HepG2 (cell line): Measurements from ENCODE around the gene STOM. TPM values are rescaled to one million over a fixed set of nuclear protein-coding genes. Genes with fewer than 3 reads are reported as not detected.

Source experiments
- CAMTA2 ChIP-seq: sonication (generic); formaldehyde crosslinking; IDR thresholded peaks from 2 replicates; pipeline ENCODE4 v1.4.0; 2020; ENCODE audit warnings: mild to moderate bottlenecking, missing genetic modification reagents, borderline replicate concordance
- CHD2 ChIP-seq: IDR thresholded peaks from 2 replicates; pipeline ENCODE4 v1.6.1; 2011; ENCODE audit warnings: low read depth, low read length, improper control_type of control experiment
- ELK4 ChIP-seq: sonication (generic); formaldehyde crosslinking; IDR thresholded peaks from 2 replicates; pipeline ENCODE4 v1.9.0; 2021; ENCODE audit warnings: missing genetic modification reagents, borderline replicate concordance
- FIP1L1 ChIP-seq: fragments of 200-400 bp; formaldehyde crosslinking; IDR thresholded peaks from 2 replicates; pipeline ENCODE4 v1.6.1; 2018; ENCODE audit warnings: low read depth, mild to moderate bottlenecking, low read length, moderate library complexity, borderline replicate concordance; ENCODE audit not compliant: insufficient read depth
- HINFP ChIP-seq: sonication (generic); formaldehyde crosslinking; IDR thresholded peaks from 2 replicates; pipeline ENCODE4 v1.4.0; 2020; ENCODE audit warnings: low read depth, mild to moderate bottlenecking, missing genetic modification reagents
- HMG20B ChIP-seq: conservative IDR thresholded peaks from 2 replicates; pipeline ENCODE4 v1.6.1; 2016; ENCODE audit warnings: missing genetic modification reagents, missing compliant biosample characterization
- NCOR1 ChIP-seq: fragments of 200-600 bp; sonication (generic); IDR thresholded peaks from 2 replicates; pipeline ENCODE4 v1.7.0; 2017; ENCODE audit warnings: antibody characterized with exemption, low read length, borderline replicate concordance
- NFYC ChIP-seq: IDR thresholded peaks from 2 replicates; pipeline ENCODE4 v1.6.1; 2016; ENCODE audit warnings: missing genetic modification reagents, missing compliant biosample characterization
- SMAD3 ChIP-seq: sonication (generic); formaldehyde crosslinking; IDR thresholded peaks from 2 replicates; pipeline ENCODE4 v1.4.0; 2020; ENCODE audit warnings: missing genetic modification reagents
- THRA ChIP-seq: sonication (generic); formaldehyde crosslinking; IDR thresholded peaks from 2 replicates; pipeline ENCODE4 v1.4.0; 2020; ENCODE audit warnings: missing genetic modification reagents, borderline replicate concordance
- ZNF17 ChIP-seq: sonication (generic); formaldehyde crosslinking; IDR thresholded peaks from 2 replicates; pipeline ENCODE4 v1.5.0; 2020; ENCODE audit warnings: mild to moderate bottlenecking, missing genetic modification reagents
- ZNF232 ChIP-seq: sonication (generic); formaldehyde crosslinking; IDR thresholded peaks from 2 replicates; pipeline ENCODE4 v1.4.0; 2020; ENCODE audit warnings: missing genetic modification reagents, borderline replicate concordance
- ZNF296 ChIP-seq: sonication (generic); formaldehyde crosslinking; conservative IDR thresholded peaks from 2 replicates; pipeline ENCODE4 v1.5.0; 2020; ENCODE audit warnings: mild to moderate bottlenecking, missing genetic modification reagents
- ZNF3 ChIP-seq: IDR thresholded peaks from 2 replicates; pipeline ENCODE4 v1.7.0; 2017; ENCODE audit warnings: inconsistent platforms
- ZNF879 ChIP-seq: sonication (generic); formaldehyde crosslinking; IDR thresholded peaks from 2 replicates; pipeline ENCODE4 v1.8.1; 2023; ENCODE audit warnings: missing genetic modification reagents
- ZSCAN12 ChIP-seq: sonication (generic); formaldehyde crosslinking; IDR thresholded peaks from 2 replicates; pipeline ENCODE4 v1.9.0; 2021; ENCODE audit warnings: mild to moderate bottlenecking, missing genetic modification reagents
- polyA plus RNA-seq, 8 experiments: library from polyadenylated mRNA; depleted of rRNA in 3 of 8; stranded (reverse) in 7 of 8; unstranded in 1 of 8; fragments of >200 nt; fragmentation: Illumina TruSeq in 4 of 8; extraction: Trizol in 4 of 8; gene quantifications; 2 replicates each; pipeline versions ENCODE4 v1.2.1 to v1.2.3, GENCODE V29; 2011 to 2016; ENCODE audit warnings: low read depth in 4 of 8, missing spikeins in 1 of 8, mixed read lengths in 1 of 8; ENCODE audit not compliant: insufficient read depth in 1 of 8
- total RNA-seq, 5 experiments: library from RNA; depleted of rRNA; stranded (reverse); fragments of >200 nt; fragmentation: Illumina TruSeq; extraction: Trizol; gene quantifications; 2 replicates each; pipeline ENCODE4 v1.2.3, GENCODE V29; 2016; ENCODE audit warnings: low read depth in 1 of 5
- TF ChIP-seq, protein P1 (sequence below): IDR thresholded peaks from 2 replicates; pipeline ENCODE4 v1.6.1; 2016; ENCODE audit warnings: low read depth
- TF ChIP-seq, protein P2 (sequence below): sonication (generic); formaldehyde crosslinking; IDR thresholded peaks from 2 replicates; pipeline ENCODE4 v1.4.0; 2020; ENCODE audit warnings: missing genetic modification reagents
- TF ChIP-seq, protein P3 (sequence below): sonication (generic); formaldehyde crosslinking; IDR thresholded peaks from 2 replicates; pipeline ENCODE4 v1.4.0; 2020; ENCODE audit warnings: missing genetic modification reagents

Gene STOM
- total and polyA plus RNA-seq, 2 of the 13 experiments (the other 11 are each of a cell fraction or from before 2014, with no cell fraction given): 43.6 to 165 TPM

- TF ChIP-seq ZNF879: no peak
- TF ChIP-seq, protein P1, sequence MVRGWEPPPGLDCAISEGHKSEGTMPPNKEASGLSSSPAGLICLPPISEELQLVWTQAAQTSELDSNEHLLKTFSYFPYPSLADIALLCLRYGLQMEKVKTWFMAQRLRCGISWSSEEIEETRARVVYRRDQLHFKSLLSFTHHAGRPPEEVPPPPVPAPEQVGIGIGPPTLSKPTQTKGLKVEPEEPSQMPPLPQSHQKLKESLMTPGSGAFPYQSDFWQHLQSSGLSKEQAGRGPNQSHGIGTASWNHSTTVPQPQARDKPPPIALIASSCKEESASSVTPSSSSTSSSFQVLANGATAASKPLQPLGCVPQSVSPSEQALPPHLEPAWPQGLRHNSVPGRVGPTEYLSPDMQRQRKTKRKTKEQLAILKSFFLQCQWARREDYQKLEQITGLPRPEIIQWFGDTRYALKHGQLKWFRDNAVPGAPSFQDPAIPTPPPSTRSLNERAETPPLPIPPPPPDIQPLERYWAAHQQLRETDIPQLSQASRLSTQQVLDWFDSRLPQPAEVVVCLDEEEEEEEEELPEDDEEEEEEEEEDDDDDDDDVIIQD (CRISPR knock-in tag): peak; percentile 67
- TF ChIP-seq ZNF296 (CRISPR knock-in tag): no peak
- no peak for TF ChIP-seq ZNF232 (CRISPR knock-in tag)
- TF ChIP-seq NCOR1: peak; percentile 96
- no peak for TF ChIP-seq ELK4 (CRISPR knock-in tag)
- no peak for TF ChIP-seq CAMTA2 (CRISPR knock-in tag)
- no peak for TF ChIP-seq FIP1L1
- TF ChIP-seq ZNF3 (CRISPR knock-in tag): peak; percentile 90
- peak; percentile 42; the same call in 1 of the 2 replicates for TF ChIP-seq NFYC (CRISPR knock-in tag)
- TF ChIP-seq HINFP (CRISPR knock-in tag): no peak
- peak; percentile 82; the same call in 1 of the 2 replicates for TF ChIP-seq THRA (CRISPR knock-in tag)
- no peak for TF ChIP-seq ZSCAN12 (CRISPR knock-in tag)
- TF ChIP-seq, protein P2, sequence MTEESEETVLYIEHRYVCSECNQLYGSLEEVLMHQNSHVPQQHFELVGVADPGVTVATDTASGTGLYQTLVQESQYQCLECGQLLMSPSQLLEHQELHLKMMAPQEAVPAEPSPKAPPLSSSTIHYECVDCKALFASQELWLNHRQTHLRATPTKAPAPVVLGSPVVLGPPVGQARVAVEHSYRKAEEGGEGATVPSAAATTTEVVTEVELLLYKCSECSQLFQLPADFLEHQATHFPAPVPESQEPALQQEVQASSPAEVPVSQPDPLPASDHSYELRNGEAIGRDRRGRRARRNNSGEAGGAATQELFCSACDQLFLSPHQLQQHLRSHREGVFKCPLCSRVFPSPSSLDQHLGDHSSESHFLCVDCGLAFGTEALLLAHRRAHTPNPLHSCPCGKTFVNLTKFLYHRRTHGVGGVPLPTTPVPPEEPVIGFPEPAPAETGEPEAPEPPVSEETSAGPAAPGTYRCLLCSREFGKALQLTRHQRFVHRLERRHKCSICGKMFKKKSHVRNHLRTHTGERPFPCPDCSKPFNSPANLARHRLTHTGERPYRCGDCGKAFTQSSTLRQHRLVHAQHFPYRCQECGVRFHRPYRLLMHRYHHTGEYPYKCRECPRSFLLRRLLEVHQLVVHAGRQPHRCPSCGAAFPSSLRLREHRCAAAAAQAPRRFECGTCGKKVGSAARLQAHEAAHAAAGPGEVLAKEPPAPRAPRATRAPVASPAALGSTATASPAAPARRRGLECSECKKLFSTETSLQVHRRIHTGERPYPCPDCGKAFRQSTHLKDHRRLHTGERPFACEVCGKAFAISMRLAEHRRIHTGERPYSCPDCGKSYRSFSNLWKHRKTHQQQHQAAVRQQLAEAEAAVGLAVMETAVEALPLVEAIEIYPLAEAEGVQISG (CRISPR knock-in tag): no peak
- TF ChIP-seq, protein P3, sequence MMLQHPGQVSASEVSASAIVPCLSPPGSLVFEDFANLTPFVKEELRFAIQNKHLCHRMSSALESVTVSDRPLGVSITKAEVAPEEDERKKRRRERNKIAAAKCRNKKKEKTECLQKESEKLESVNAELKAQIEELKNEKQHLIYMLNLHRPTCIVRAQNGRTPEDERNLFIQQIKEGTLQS (CRISPR knock-in tag): peak; percentile 72; the same call in 1 of the 2 replicates
- TF ChIP-seq ZNF17: no peak
- peak; percentile 93 for TF ChIP-seq SMAD3
- no peak for TF ChIP-seq CHD2
- TF ChIP-seq HMG20B (CRISPR knock-in tag): peak; percentile 99
Measured at GRCh38 chr9:121322037-121322736, 47.9 kb downstream of the STOM start (continued).
